ENCODE measurements around the gene ZFAND3. TPM values are rescaled to one million over a fixed set of nuclear protein-coding genes. Genes with fewer than 3 reads are reported as not detected.

ZFAND3 gene
- total RNA-seq, 2 experiments from 2014 or later = 32.3 to 37.9 TPM

DNA sequence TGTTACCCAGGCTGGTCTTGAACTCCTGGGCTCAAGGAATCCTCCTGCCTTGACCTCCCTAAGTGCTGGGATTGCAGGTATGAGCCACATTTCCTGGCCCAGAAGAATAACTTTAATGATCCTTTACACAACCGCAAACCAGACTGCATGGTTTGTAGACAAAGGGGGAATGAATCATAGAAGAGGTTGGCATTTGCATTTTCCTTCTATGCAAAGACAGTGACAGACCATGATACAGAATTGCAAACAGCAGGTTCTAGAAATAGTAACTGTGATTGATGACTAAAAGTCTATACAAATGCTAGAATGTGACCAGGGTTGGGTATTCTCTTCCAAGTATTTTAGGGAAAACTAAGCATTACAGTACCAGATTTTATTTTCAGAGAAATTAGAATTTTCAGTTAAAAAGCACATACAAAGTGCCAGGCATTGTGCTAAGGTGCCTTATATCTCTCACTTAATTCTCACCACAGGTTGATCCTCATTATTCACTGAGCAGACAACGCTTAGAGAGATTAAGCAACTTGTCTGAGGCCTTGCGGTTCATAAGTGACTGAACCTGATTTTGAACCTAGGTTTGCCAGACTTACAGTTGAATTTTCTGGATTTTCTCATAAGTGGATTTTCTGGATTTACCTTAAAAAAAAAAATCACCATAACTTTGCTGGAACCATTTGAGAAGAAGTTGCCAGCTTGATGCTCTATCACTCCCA lies 146.6 kb downstream of the ZFAND3 start:
- ATAC-seq (peak; percentile 45), DNase-seq (no peak)
- intact Hi-C loops (cut with micrococcal nuclease) = no loop called here
- H3K4me3 Mint-ChIP-seq = no peak overlapping the region
- ChIA-PET POLR2A (interaction anchor here (0.6 kb wide), 1 partner anchor 69 kb away, joined by 3 read pairs; no protein-coding TSS in a partner anchor), CTCF (no interaction called here)
- TF ChIP-seq, protein P1, sequence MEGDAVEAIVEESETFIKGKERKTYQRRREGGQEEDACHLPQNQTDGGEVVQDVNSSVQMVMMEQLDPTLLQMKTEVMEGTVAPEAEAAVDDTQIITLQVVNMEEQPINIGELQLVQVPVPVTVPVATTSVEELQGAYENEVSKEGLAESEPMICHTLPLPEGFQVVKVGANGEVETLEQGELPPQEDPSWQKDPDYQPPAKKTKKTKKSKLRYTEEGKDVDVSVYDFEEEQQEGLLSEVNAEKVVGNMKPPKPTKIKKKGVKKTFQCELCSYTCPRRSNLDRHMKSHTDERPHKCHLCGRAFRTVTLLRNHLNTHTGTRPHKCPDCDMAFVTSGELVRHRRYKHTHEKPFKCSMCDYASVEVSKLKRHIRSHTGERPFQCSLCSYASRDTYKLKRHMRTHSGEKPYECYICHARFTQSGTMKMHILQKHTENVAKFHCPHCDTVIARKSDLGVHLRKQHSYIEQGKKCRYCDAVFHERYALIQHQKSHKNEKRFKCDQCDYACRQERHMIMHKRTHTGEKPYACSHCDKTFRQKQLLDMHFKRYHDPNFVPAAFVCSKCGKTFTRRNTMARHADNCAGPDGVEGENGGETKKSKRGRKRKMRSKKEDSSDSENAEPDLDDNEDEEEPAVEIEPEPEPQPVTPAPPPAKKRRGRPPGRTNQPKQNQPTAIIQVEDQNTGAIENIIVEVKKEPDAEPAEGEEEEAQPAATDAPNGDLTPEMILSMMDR (IDR thresholded peaks at IDR 0.05) = no peak
- H3K36me3 Mint-ChIP-seq (ENCODE audit: low read depth) = peaks cover 24% of the 10 kb centered on the region
- H3K27ac Mint-ChIP-seq = no peak overlapping the region
- H3K27me3 Mint-ChIP-seq = no peaks in the 10 kb centered on the region
- peaks cover 58% of the 10 kb centered on the region for H3K4me1 Mint-ChIP-seq (ENCODE audit: low read depth)
- peaks cover 4% of the 10 kb centered on the region for H3K9me3 Mint-ChIP-seq

DNA sequence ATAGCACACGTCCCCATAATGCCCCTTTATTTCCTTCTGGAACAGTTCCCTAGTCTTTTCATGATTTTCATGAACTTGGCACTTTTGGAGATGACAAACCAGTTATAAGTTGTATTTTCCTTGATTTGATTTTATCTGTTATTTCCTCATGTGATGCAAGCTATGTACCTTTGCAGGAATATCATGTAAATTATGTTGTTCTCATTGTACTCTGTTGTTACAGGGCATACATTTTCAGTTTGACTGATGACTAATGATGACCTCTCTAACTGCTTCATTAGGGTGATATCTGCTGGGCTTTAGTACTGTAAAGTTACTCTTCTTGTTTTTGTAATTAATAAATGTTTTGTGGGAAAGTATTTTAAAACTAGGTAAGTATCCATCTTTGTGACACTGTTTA lies 147.3 kb downstream of the ZFAND3 start:
- DNase-seq (no peak), ATAC-seq (no peak)
- Mint-ChIP-seq H3K4me3 (no peak overlapping the region), H3K36me3 (ENCODE audit: low read depth) (peaks cover 23% of the 10 kb centered on the region), H3K4me1 (ENCODE audit: low read depth) (peaks cover 58% of the 10 kb centered on the region), H3K9me3 (peaks cover 4% of the 10 kb centered on the region), H3K27ac (no peak overlapping the region), H3K27me3 (no peaks in the 10 kb centered on the region)
- CTCF ChIA-PET = no interaction called here
- intact Hi-C loops (cut with micrococcal nuclease) = no loop called here
- TF ChIP-seq, protein P1 (IDR thresholded peaks at IDR 0.05) = no peak
- POLR2A ChIA-PET = no interaction called here

DNA sequence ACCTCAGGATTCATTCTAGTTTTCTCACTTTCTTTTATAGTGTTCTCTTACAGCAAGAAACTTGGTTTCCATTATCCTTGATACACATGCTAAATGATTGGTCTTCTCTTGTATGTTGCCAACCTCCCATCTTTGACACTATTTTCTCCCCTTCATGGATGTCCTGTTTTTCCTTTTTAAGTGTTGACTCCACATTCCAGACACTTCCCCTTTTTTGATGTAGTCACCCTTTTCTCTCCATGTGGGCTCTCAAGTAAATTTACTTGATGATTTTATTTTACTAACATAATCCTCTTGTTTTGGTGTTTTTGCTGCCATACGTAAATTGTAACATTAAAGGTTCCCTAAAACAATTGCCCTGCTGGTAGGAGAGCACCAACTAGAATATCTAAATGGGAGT lies 148.1 kb downstream of the ZFAND3 start:
- ChIA-PET CTCF (no interaction called here), POLR2A (no interaction called here)
- peaks cover 17% of the 10 kb centered on the region for H3K36me3 Mint-ChIP-seq (ENCODE audit: low read depth)
- peaks cover 57% of the 10 kb centered on the region for H3K4me1 Mint-ChIP-seq (ENCODE audit: low read depth)
- intact Hi-C loops (cut with micrococcal nuclease) = no loop called here
- ATAC-seq (no peak), DNase-seq (no peak)
- H3K9me3 Mint-ChIP-seq = peaks cover 4% of the 10 kb centered on the region
- TF ChIP-seq, protein P1 (IDR thresholded peaks at IDR 0.05) = no peak
- no peaks in the 10 kb centered on the region for H3K27me3 Mint-ChIP-seq
- no peak overlapping the region for H3K27ac Mint-ChIP-seq
- no peak overlapping the region for H3K4me3 Mint-ChIP-seq

DNA sequence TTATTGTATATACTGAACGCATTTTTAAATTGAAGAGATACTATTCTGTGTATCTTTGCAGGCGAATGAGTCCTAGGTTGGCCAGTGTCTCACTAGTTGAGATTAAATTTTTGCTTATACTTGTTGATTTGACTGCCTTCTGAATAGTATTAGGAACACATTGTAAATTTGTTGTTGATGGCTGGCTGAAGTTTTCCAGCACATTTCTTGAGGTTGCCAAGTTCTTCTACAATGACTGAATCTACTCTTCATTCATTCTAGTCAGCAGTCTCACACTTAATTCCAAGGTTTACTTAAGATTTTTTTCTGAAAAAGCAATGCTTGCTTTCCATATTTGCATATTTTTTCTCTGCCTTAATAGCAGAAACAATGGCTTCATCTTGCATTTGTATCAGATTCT lies 151.7 kb downstream of the ZFAND3 start:
- no peak overlapping the region for H3K4me3 Mint-ChIP-seq
- no peak overlapping the region for H3K27ac Mint-ChIP-seq
- CTCF ChIA-PET = no interaction called here
- ATAC-seq = no peak
- DNase-seq = no peak
- peaks cover 26% of the 10 kb centered on the region for H3K36me3 Mint-ChIP-seq (ENCODE audit: low read depth)
- no peaks in the 10 kb centered on the region for H3K27me3 Mint-ChIP-seq
- H3K4me1 Mint-ChIP-seq (ENCODE audit: low read depth) = peaks cover 37% of the 10 kb centered on the region
- POLR2A ChIA-PET = no interaction called here
- peaks cover 15% of the 10 kb centered on the region for H3K9me3 Mint-ChIP-seq
- intact Hi-C loops (cut with micrococcal nuclease) = no loop called here
- TF ChIP-seq, protein P1 (IDR thresholded peaks at IDR 0.05) = no peak

DNA sequence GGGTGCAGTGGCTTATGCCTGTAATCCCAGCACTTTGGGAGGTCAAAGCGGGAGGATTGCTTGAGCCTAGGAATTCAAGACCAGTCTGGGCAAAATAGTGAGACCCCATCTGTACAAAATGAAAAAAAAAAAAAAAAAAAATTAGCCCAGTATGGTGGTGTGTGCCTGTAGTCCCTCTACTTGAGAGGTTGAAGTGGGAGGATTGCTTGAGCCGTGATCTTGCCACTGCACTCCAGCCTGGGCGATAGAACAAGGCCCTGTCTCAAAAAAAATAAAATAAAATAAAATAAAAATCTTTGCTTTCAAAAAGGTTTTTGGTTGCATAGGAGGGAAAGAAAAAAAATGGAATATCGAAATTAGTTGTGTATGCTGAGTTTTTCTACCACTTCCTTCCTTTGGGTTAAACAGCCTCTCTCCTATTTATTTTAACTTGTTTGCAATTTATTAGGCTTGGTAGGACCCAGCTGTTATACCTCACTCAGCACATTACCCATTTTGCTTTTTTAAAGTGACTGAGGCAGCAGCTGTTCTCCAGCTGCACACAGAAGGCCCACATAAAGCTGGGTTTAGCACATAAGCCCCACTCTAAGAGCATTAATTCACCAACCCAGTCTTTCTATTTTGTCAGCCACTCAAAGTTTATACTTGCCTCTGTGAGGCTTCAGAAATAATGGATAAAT lies 152.3 kb downstream of the ZFAND3 start:
- no peaks in the 10 kb centered on the region for H3K27me3 Mint-ChIP-seq
- H3K36me3 Mint-ChIP-seq (ENCODE audit: low read depth) = peaks cover 27% of the 10 kb centered on the region
- DNase-seq = no peak
- no peak overlapping the region for H3K27ac Mint-ChIP-seq
- ATAC-seq = no peak
- TF ChIP-seq, protein P1 (IDR thresholded peaks at IDR 0.05) = no peak
- no peak overlapping the region for H3K4me3 Mint-ChIP-seq
- ChIA-PET CTCF (no interaction called here), POLR2A (no interaction called here)
- peaks cover 15% of the 10 kb centered on the region for H3K9me3 Mint-ChIP-seq
- peaks cover 37% of the 10 kb centered on the region for H3K4me1 Mint-ChIP-seq (ENCODE audit: low read depth)
- intact Hi-C loops (cut with micrococcal nuclease) = no loop called here

All from activated CD8-positive, alpha-beta T cell treated with anti-CD3 and anti-CD28 coated beads for 36 hours (primary cell).